Muscle of back (tissue), 11 donors: Measurements from ENCODE around the gene NRDE2. TPM values are rescaled to one million over a fixed set of nuclear protein-coding genes. Genes with fewer than 3 reads are reported as not detected.

Experiments
- DNase-seq, 3 donors: peaks; one replicate each; pipeline versions ENCODE4 v3.0.0 to v3.0.0-alpha.2; 2013
- polyA plus RNA-seq, 10 donors: library from polyadenylated mRNA; unstranded; fragments of 120-200 nt; gene quantifications; one replicate each; pipeline ENCODE4 v1.2.1, GENCODE V29; 2013; ENCODE audit not compliant: insufficient read length in 10 of 10

NRDE2 gene
- polyA plus RNA-seq, 10 donors: 7.0 to 12.3 (median 9.3) TPM

DNA sequence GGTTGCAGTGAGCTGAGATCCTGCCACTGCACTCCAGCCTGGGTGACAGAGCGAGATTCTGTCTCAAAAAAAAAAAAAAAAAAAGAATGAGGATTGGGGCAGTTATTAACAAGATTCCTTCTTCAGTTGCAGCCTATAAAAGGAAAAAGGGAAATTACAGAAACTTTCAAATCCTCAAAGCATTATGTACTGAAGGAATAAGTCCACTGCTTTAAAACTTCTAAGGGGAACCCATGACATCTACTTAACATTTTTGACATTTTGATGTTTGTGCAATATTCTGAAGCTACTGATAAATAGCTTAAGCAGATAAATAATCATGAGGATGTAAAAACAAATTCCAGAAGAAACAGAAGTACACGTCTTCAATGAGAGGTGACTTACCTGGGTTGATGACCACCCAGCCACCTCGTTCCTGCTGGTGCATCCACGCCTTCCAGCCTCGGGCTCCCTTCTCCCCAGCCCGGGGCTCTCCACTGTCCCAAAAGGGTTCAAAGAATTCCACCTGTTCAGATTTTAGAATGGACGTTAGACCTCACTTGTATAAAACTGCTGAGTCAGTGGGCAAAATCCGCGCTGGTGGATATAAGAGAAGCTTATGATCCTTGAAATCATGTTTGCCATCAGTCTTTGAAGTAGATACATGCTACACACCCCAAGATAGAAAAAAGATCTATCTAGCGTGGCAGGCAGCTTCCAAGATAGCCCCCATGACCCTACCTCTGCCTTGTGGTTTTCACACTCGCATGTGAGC lies 33.7 kb downstream of the NRDE2 start:
- no peak for DNase-seq

DNA sequence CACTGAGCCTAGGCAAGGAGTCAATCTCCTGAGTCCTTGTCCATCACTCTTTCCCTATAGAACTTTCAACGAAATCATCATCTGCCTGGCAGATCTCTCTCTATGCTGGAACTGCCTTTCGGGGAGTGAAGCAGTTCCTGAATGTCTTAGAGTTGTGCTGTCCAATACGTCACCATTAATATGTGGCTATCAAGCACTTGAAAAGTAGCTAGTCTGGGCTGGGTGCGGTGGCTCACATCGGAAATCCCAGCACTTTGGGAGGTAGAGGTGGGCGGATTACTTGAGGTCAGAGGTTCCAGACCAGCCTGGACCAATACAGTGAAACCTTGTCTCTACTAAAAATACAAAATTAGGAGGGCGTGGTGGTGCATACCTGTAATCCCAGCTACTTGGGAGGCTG lies 35.1 kb downstream of the NRDE2 start:
- DNase-seq: no peak

DNA sequence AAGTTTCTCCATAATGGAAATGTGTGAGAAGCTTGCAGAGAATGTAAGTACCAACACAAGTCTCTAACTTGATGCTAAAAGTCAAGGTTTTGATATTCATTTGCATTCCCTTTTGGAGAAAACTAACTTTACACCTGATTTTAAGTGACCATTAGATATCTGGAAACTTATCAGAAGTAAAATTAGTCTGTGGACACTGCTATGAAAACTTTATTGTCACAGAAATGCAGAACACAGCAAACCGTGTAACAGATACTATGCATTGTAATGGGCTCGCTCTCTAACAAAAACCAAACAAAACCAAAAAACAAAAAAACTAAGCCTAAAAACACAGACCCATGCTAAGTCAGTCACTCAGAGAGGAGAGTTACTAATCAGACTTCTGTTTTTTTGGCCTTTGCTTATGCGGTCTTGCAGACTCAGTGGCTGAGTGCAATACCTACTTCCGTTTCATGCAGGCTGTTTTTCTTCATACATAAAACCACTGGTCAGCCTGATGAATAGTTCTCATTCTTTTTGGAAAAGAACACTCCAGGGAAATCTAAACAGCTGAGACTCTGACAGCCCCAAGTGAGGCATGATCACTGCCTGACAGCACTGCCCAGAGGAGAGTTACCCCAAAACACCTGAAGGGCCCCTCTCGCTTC lies 35.7 kb downstream of the NRDE2 start:
- DNase-seq: no peak

DNA sequence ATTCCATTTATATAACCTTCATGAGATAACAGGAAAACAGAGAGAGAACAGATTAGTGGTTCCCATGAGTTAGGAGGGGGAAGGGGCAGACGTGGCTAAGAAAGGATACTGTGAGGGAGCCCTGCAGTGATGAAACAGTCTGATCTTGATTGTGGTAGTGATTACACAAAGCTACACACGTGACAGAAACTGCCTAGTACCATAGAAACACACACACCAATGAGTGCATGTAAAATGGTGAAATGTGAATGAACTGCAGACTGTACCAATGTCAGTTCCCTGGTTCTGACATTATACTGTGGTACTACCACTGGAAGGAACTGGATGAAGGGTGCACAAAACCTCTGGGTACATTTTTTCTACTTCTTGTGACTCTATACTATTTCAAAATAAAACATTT lies 36.9 kb downstream of the NRDE2 start:
- no peak for DNase-seq

DNA sequence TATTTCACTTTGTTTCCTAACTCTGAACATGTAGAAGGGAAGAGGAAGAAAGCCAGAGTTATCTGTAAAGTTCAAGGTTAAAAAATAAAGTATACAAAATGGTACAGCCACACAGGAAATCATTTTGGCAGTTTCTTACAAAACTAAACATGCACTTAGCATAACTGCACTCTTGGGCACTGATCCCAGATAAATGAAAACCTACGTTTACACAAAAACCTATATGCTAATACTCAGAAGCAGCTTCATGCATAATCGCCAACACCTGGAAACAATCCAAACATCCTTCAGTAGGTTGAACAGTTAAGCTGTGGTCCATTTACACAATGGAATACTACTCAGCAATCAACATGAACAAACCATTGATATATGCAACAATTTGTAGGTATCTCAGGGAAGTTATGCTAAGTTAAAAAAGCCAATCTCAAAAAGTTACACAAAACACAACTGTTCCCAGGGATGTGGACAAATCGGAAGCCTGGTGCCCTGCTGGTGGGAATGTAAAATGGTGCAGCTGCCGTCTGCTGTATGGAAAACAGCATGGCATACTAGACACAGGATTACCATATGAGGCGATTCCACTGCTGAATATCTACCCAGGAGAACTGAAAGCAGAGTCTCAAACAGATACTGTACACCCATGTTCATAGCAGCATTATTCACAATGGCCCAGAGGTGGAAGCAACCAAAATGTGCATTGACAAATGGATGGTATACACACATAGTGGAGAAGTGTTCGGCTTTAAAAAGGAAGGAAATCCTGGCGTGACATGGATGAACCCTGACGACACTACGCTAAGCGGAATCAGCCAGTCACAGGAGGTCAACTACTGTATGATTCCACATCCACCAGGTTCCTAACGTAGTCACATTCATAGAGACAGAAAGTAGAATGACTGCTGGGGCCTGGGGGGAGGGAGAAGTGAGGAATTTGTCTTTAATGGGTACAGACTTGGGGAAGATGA lies 37.7 kb downstream of the NRDE2 start:
- DNase-seq: no peak

DNA sequence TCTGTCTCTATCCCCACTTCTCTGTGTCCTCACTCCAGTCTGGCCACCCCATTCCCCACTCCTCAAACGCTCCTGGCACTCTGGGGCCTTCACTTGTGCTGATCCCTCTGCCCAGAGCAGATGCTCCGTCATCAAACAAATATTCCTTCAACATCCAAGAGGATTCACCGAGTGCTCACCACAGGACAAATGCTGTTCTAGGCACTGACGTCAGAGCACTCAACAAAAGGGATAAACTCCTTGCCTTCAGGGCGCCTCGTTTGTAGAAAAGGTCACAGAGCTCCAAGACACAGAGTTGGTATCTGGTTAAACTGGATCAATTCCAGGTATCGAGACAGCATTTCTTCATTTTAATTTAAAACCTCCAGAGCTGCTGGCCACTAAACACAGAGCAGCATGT lies 40.0 kb downstream of the NRDE2 start:
- no peak for DNase-seq

DNA sequence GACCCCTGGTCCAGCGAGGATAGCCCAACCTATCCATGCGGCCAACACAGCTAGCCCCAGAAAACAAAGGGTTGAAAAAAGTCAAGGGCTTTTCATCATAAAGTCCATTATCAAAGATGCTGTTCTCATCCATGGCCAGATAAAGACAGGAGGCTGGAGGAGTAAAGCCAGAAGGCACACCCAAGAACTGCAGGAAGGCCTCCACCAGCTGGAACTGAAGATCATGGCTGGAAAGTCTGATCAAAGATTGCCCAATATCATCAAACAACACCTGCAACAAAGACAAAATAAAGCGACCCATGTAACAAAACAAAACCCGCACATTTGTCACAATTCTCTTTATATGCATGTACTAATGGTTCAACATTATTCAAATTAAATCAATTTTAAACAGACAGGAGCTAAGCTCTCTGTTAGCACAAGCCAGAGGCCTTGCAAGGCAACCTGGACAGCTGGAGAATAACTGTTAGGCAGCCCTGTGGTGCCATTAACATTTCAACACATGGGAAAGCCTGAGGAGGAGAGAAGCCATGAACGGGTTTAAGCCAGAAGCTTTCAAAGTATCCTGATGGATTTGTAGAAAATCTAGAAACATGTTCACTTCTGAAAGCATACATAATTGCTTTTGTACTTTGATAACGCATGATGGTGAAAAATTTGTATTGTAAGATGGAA lies 41.3 kb downstream of the NRDE2 start:
- no peak for DNase-seq

DNA sequence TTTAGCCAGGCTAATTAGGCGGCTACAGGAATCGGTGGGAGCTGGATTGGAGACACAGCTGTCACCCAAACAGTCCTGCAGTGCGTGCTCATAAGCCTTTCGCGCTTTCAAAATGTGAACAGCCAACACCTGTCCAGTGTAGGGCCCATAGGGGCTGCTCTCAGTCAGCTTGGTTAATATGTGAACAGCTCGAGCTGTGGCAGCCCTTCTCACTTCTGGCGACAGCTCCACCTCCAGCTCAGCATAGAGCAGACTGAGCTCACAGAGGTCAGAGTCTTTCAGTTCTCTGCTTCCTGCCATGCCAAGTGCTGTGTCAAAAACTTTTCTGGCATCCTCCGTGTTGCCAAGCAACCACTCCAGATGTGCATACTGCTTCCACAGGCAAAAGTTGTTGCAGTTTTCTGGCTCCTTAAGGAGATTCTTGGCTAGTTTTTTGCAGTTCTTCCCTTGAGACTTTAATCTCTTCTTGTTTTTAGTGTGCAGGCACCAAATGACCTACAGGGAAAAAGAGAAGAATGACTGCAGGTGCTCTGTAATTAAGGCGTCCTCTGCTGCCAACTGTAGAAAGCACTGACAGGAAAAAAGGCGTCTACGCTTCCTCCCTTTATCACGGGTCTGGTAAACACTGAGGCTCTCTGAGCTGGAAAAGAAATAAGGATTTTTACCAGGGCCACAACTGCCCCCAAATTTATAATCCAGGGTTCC lies 42.9 kb downstream of the NRDE2 start:
- peak in 2 of 3 donors; percentile 45 to 77 for DNase-seq

DNA sequence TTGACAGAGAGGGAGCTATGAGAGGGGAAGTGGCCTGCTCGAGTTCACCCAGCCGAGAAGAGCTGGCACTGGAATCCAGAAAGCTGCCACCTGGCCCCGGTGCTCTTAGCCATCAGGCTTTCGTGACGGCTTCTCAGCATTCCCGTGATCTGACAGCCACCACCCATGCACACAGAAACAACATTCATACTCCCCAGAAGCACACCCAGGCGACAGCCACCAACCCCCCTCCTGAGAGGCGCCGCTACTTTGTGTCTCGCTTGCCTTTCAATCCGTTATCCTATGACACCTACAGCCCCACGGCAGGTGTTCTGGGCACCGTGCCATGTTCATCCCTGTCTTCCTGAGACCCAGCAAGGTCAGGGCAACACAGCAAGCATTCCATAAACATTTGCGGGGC lies 44.0 kb downstream of the NRDE2 start:
- no peak for DNase-seq

DNA sequence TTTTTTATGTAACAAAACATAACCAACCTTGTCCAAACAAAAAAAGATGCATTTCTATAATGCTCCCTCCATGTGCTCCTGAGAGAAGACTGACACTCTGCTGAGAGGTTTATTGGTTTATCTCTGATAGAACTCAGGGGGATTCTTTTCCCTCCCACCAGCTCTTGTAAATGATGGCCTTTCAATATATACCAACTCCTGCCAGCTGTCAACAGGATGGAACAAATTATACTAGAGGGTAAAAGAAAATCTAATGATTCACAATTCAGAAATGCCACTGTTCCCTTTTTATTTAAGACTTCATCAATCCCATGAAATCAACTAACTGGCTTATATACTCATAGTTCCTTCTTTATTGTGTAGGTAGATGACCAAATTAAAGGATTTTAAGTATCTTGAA lies 50.0 kb downstream of the NRDE2 start:
- DNase-seq: no peak

DNA sequence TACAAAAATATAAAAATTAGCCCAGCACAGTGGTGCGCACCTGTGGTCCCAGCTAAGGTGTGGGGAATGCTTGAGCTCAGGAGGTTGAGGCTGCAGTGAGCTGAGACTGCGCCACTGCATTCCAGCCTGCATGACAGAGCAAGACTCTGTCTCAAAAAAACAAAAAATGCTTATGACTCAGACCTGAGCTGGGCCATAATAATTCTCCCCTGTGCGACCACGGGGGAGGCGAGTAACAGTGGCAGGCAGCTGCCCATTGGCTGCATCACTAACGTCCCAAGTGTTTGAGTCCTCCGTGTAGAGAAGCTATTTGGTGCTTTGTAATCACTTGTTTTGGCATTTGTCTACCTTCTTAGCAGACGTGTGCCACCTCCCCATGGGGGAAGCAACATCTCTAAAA lies 50.5 kb downstream of the NRDE2 start:
- DNase-seq: peak in 1 of 3 donors; percentile 59

DNA sequence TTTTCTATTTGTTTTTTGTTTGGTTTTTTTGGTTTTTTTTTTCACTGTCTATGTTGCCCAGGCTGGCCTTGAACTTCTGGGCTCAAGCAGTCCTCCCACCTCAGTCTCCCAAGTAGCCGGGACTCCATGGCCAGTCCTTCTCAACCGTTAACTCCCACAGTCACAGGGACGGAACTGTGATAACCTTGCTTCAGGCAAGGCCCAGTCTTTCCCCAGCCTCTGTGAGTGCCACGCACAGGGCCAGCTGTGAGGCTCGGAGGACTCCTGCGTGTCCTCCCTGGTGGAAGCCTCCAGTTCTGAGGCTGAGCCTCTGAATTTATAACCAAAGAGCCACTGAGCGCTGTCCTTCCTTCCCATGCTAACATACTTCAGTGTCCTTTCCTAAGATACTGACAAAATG lies 51.6 kb downstream of the NRDE2 start:
- DNase-seq: no peak

DNA sequence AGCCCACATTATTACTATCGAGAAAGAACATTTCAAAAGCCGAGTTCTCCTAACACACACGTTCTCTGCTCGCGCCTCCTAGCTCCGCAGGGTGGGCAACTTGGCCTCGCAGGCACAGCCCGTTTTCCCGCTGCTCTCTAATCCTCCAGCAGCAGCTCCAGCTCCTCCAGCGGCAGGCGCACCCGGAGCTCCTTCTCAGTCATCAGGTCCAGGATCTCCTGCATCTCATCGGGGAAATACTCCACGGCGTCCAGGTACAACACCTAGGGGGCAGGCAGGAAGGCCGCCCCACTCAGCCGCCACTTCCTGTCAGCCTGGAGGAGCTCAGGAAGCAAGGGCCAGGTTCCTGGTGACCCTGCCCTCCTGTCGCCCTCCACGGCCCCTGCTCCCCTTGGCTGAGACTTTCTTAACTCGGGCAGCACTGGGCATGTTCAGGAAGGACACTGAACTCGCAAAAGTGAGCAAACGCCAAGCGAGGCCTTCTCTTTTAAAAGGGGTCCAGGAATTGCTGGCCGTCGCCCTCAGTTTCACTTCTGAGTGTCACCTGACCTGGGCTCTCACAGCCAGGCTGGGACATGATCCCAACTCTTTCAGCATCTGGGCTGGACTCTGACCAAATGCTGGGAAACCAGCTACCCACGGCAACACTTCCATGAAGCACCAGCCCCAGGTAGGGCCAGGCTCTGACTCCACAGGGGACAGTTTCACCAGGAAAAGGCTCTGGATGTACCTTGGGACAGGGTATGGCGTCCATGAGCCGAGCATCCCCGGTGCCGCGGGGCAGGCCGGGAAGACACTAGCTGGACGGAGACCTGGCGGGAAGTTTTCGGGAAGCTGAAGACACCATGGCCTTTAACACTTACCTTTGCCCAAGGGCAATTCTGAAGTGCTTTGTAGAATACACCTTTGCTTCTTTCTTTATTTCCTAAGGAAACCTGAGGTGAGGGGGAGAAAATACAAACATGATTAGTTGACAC lies 53.3 kb downstream of the NRDE2 start:
- no peak for DNase-seq

DNA sequence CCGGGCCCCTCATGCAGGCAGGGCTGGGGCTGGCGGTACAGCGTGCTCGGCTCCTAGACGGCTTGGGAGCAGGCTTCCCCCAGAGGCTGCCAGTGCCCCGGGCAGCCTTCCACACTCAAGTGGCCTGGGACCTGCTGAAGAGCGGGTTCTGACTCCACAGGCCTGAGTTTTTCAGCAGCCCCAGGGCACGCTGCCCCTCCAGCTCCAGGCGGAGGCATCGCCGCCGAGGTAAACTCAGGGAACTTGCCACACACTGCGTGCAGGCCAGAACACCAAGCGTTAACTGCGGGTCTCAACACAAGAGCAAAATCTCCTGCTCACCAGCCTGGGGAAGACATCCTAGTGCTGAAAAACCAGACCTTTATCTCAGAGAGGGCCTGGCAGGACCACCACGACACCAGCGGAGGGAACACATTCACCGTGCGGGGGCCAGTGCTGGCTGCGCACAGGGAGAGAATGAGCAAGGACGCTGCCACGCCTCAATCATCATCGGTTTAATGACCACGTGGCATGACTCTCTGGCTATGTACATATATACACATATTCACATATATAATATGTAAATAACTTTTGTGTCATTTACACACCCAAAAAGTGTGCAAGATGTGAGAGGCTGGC lies 54.1 kb downstream of the NRDE2 start:
- no peak for DNase-seq

DNA sequence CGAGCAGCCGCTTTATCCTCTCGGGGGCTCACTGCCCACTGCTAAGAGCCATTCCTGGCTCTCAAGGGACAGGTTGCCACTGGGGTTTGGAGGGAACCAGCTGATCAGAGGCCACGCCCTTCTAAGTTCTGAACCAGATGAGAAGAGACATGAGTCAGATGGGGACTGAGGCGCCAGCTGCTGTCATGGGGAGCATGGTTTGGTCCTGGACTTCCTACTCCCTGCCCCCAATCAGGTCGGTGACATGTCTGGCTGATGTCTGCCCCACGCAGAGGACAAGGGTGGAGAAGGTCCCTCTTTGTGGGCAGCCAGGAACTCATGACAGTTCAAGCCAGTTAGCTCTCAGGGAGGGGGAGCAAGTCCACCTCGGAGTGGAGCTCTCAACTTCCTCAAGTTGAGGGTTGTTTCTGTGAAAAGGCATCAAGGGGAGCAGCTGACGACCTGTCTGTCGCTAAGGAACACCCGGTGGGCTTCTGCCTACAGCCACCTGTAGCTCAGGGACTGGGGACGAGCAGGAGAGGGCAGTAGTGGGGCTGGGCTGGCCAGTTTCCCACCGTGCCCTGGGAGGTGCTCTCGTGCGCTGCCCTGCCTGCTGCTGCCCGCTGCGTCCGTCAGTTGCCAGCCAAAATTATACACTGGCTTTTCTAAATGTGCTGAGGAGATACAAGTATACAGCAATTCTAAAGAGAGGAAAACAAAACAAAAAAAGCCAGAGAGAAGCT lies 54.9 kb downstream of the NRDE2 start:
- no peak for DNase-seq

DNA sequence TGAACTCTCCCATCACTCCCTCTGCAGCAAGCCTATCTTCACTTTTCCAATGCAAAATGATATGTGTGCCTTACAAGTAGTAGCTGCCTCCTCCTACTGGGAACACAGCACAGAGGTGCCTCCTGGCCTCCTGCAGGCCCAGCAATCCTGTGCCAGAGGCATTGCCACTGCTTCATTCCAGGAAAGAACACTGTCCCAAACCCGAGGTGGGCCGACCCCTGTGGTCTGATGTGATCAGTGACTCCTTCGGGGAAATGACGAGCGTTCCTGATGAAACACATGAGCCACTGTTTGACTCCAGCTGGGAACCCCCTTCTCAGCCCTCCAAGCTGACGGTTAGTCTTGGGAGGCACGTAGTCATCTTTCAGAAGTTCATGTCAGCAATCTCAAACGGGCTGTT lies 55.9 kb downstream of the NRDE2 start:
- no peak for DNase-seq

DNA sequence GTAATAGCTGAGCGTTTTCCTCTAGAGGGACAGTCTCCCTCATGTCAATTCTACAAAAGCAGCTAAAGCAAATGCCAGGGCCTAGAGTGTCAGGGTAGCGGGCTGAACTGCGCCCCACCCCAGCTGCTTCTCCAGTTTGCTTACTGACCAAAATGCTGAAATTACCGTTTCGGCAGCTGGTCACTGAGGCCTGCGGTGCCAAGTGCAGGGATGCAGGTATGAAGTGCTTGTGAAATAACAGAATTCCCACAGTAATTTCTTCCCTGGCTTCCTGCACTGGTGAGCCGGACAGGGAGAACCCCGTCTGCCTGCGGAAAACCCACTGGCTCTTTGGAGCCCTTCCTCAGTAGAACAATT lies 56.3 kb downstream of the NRDE2 start:
- no peak for DNase-seq

DNA sequence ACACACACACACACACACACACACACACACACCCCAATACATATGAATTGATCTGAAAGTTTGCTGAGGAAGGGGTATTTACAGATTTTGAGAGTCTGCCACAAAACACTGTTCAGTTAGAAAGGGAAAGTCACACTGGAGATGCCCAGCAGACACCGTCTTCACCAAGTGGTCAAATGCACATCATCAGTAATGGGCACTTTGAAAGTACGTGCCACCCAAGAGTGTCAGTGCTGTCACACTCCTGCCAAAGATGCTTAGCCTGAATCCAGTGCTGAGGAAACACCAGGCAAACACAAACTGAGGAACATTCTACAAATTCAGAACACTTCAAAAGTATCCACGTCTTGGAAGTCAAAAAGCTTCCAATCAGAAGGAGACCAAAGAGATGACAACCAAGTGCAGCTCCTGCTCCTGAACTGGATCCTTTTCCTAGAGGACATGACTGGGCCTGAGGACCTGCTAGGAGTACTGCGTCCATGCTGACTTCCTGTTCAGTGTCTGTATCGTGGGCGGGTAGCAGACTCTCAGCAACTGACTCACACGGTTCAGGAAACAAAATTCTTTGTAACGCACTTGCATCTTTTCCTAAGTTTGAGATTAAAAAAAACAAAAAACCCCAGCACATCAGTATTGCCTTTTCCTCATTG lies 56.8 kb downstream of the NRDE2 start:
- DNase-seq: no peak
